Suprapubic skin (tissue), 4 donors: ENCODE results near the gene NR3C1. TPM values are rescaled to one million over a fixed set of nuclear protein-coding genes. Genes with fewer than 3 reads are reported as not detected.

Experiments used
- DNase-seq, 2 donors: peaks; one replicate each; pipeline ENCODE4 v3.0.0-alpha.2; 2019; ENCODE audit warnings: low spot score in 2 of 2
- H3K27ac ChIP-seq: fragments of 200-600 bp; sonication (generic); one replicate; pipeline ENCODE4 v1.5.1; 2019
- H3K27me3 ChIP-seq: fragments of 200-600 bp; sonication (generic); one replicate; pipeline ENCODE4 v1.5.1; 2019
- H3K36me3 ChIP-seq: fragments of 200-600 bp; sonication (generic); one replicate; pipeline ENCODE4 v1.5.1; 2019
- H3K4me1 ChIP-seq: fragments of 200-600 bp; sonication (generic); one replicate; pipeline ENCODE4 v1.5.1; 2019
- H3K4me3 ChIP-seq: fragments of 200-600 bp; sonication (generic); one replicate; pipeline ENCODE4 v1.5.1; 2019; ENCODE audit warnings: mild to moderate bottlenecking
- H3K9me3 ChIP-seq: fragments of 200-600 bp; sonication (generic); one replicate; pipeline ENCODE4 v1.5.1; 2019
- EP300 ChIP-seq: sonication (generic); formaldehyde crosslinking; IDR thresholded peaks from one replicate; pipeline ENCODE4 v1.6.1; 2017; ENCODE audit warnings: antibody characterized with exemption
- POLR2A ChIP-seq, 2 donors: fragments of 450-650 bp; IDR thresholded peaks; one replicate each; pipeline ENCODE4 v1.6.1; 2017; ENCODE audit warnings: antibody characterized with exemption in 2 of 2, mild to moderate bottlenecking in 2 of 2, moderate library complexity in 2 of 2
- POLR2AphosphoS5 ChIP-seq, 3 donors: sonication (generic); formaldehyde crosslinking; IDR thresholded peaks; one replicate each; pipeline ENCODE4 v1.6.1; 2017; ENCODE audit warnings: antibody characterized with exemption in 3 of 3
- WGBS: methylation state at CpG from one replicate; pipeline ENCODE4 v1.1.5; 2018; 5-methylcytosine and 5-hydroxymethylcytosine counted together
- total RNA-seq, 4 donors: library from RNA; depleted of rRNA; stranded (reverse); fragments of >200 nt; gene quantifications; one replicate each; pipeline ENCODE4 v1.1.0, GENCODE V29; 2016
- TF ChIP-seq, protein P1 (sequence below), 2 donors: fragments of 200-600 bp in 1 of 2; fragments of 450-650 bp in 1 of 2; sonication (generic) in 1 of 2; IDR thresholded peaks; one replicate each; pipeline ENCODE4 v1.5.1; 2016 to 2019; ENCODE audit warnings: antibody characterized with exemption in 2 of 2, mild to moderate bottlenecking in 1 of 2, moderate library complexity in 1 of 2

The NR3C1 gene
- total RNA-seq, 4 donors from 2014 or later, result 50.4 to 68.8 (median 56.5) TPM

GRCh38 chr5:143396353-143396940 is 7.0 kb downstream of the NR3C1 start:
- no peak for DNase-seq
- WGBS, result 35% methylated on average over 5 of the region's 5 CpGs
- no peaks in the 10 kb centered on the region for H3K36me3 ChIP-seq
- no peaks in the 10 kb centered on the region for H3K27me3 ChIP-seq
- TF ChIP-seq EP300, result no peak
- no peak for TF ChIP-seq POLR2A (IDR thresholded peaks at IDR 0.05)
- TF ChIP-seq, protein P1, sequence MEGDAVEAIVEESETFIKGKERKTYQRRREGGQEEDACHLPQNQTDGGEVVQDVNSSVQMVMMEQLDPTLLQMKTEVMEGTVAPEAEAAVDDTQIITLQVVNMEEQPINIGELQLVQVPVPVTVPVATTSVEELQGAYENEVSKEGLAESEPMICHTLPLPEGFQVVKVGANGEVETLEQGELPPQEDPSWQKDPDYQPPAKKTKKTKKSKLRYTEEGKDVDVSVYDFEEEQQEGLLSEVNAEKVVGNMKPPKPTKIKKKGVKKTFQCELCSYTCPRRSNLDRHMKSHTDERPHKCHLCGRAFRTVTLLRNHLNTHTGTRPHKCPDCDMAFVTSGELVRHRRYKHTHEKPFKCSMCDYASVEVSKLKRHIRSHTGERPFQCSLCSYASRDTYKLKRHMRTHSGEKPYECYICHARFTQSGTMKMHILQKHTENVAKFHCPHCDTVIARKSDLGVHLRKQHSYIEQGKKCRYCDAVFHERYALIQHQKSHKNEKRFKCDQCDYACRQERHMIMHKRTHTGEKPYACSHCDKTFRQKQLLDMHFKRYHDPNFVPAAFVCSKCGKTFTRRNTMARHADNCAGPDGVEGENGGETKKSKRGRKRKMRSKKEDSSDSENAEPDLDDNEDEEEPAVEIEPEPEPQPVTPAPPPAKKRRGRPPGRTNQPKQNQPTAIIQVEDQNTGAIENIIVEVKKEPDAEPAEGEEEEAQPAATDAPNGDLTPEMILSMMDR (IDR thresholded peaks at IDR 0.05), result no peak
- TF ChIP-seq POLR2AphosphoS5 (IDR thresholded peaks at IDR 0.05), result no peak
- H3K27ac ChIP-seq, result no peak overlapping the region
- no peaks in the 10 kb centered on the region for H3K9me3 ChIP-seq
- peak overlapping the region; percentile 95 for H3K4me3 ChIP-seq
- peaks cover 88% of the 10 kb centered on the region for H3K4me1 ChIP-seq

- DNase-seq, result no peak
- peak overlapping the region; percentile 95 for H3K4me3 ChIP-seq
- peaks cover 86% of the 10 kb centered on the region for H3K4me1 ChIP-seq
- no peaks in the 10 kb centered on the region for H3K36me3 ChIP-seq
- 33% methylated on average over 2 of the region's 2 CpGs for WGBS
- TF ChIP-seq POLR2AphosphoS5 (IDR thresholded peaks at IDR 0.05) (no peak), POLR2A (IDR thresholded peaks at IDR 0.05) (no peak), EP300 (no peak)
- TF ChIP-seq, protein P1 (IDR thresholded peaks at IDR 0.05), result no peak
- H3K27ac ChIP-seq, result no peak overlapping the region
- no peaks in the 10 kb centered on the region for H3K27me3 ChIP-seq
- H3K9me3 ChIP-seq, result no peaks in the 10 kb centered on the region
Measured at GRCh38 chr5:143395638-143396352, 7.7 kb downstream of the NR3C1 start.

DNA sequence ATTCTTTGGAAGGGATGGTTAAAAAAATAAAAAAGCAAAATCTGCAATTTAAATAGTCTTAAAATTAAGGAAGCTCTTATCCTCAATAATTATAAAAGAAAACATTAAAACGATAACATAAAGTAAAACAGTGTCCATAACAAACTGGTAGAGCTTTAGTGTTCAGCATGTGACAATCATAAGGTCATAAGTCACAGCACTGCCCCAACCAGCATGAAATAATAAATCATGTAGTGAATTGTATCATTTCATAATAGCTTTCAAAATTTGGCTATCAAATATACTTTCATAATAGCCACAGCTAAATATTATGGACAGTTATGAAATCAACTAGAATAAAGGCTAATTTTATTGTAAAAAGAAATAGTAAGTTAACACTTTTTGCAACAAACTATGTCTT is 10.0 kb downstream of the NR3C1 start:
- H3K4me1 ChIP-seq, result peaks cover 88% of the 10 kb centered on the region
- TF ChIP-seq POLR2A (IDR thresholded peaks at IDR 0.05), result no peak
- no peak for TF ChIP-seq POLR2AphosphoS5 (IDR thresholded peaks at IDR 0.05)
- TF ChIP-seq EP300, result no peak
- TF ChIP-seq, protein P1 (IDR thresholded peaks at IDR 0.05), result no peak
- H3K27ac ChIP-seq, result peak overlapping the region; percentile 34
- no peak overlapping the region for H3K4me3 ChIP-seq
- no peaks in the 10 kb centered on the region for H3K27me3 ChIP-seq
- WGBS, result 39% methylated on average over 1 of the region's 1 CpG
- no peak for DNase-seq
- H3K36me3 ChIP-seq, result no peaks in the 10 kb centered on the region
- no peaks in the 10 kb centered on the region for H3K9me3 ChIP-seq

DNA sequence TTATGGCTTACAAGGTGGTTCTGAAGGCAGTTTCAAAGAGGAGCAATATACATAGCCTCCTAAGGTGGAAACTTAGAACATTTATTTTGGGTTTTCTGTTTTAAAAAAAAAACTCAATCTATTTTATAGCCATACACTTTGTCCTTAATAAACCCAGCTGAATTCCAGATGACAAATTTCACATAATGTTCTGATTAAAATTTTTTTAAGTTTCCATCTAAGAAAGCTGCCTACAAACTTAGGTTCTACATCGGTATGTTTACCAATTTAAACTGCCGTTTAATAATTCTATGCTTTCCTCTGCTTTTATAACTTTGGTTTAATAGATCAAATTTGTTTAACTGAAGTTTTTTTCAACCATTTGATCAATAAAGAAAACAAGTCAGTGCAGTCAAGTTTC is 12.5 kb downstream of the NR3C1 start:
- no peak for DNase-seq
- no peak overlapping the region for H3K4me3 ChIP-seq
- TF ChIP-seq POLR2A (IDR thresholded peaks at IDR 0.05) (no peak), POLR2AphosphoS5 (IDR thresholded peaks at IDR 0.05) (no peak), EP300 (no peak)
- TF ChIP-seq, protein P1 (IDR thresholded peaks at IDR 0.05), result no peak
- 57% methylated on average over 2 of the region's 2 CpGs for WGBS
- no peaks in the 10 kb centered on the region for H3K27me3 ChIP-seq
- H3K36me3 ChIP-seq, result peaks cover under 1% of the 10 kb centered on the region
- no peaks in the 10 kb centered on the region for H3K9me3 ChIP-seq
- no peak overlapping the region for H3K27ac ChIP-seq
- H3K4me1 ChIP-seq, result peaks cover 81% of the 10 kb centered on the region

DNA sequence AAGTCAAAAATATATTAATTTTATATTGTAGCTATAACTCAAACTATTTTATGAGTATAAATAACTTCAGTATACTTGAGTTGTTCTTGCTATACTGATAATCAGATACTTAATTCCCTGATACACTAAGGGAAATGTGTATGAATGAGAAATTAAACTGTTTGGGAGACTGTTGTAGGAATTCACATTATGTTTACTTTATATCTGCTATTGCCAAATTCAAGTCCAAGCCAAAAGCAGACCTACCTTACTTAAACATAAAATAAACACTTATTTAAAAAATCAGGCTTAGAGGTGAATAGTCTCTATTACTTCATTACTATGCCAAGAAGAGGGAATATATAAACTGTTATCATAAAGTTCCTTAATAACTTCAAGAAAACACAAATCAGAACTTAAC is 13.2 kb downstream of the NR3C1 start:
- no peak for DNase-seq
- H3K9me3 ChIP-seq, result no peaks in the 10 kb centered on the region
- peaks cover 74% of the 10 kb centered on the region for H3K4me1 ChIP-seq
- H3K27ac ChIP-seq, result no peak overlapping the region
- no peak overlapping the region for H3K4me3 ChIP-seq
- H3K27me3 ChIP-seq, result no peaks in the 10 kb centered on the region
- TF ChIP-seq POLR2AphosphoS5 (IDR thresholded peaks at IDR 0.05) (no peak), POLR2A (IDR thresholded peaks at IDR 0.05) (no peak), EP300 (no peak)
- TF ChIP-seq, protein P1 (IDR thresholded peaks at IDR 0.05), result no peak
- H3K36me3 ChIP-seq, result peaks cover 5% of the 10 kb centered on the region
